GM19193 (cell line): ENCODE measurements around the gene OSGIN1.

Experiments used
- POLR2A ChIP-seq: IDR thresholded peaks from 4 replicates; pipeline ENCODE4 v1.6.1; 2011; ENCODE audit not compliant: insufficient read depth, insufficient read length; ENCODE audit errors: extremely low read depth

OSGIN1 gene

GRCh38 chr16:83935005-83935857 is 17.8 kb upstream of the OSGIN1 start:
- no peak for TF ChIP-seq POLR2A

GRCh38 chr16:83935858-83936255 is 17.2 kb upstream of the OSGIN1 start:
- TF ChIP-seq POLR2A: no peak

DNA sequence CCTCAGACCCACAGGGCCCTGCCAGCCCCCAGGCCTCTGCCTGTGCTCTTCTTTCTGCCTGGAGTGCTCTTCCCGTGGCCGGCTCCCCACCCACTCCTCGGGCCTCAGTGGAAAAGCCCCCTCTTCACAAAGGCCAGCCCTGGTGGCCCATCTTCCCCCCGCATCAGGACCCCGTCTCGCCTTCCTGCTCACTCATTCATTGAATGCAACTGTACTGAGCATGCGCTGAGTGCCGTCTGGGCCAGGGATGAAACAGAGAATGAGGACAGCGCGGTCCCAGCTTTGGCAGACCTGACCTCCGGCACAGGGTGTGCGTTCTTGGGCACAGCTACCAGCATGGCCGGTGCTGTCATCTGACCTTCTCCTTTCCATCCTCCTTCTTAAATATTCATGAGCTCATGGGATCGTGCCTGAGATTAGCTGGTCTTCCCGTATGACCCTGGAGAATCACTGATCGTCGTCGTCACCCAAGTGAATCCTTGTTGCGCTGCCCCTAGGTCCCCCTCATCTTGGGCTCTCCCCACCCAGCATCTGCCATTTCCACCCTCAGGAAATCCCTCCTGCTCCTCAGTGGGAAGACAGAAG is 16.4 kb upstream of the OSGIN1 start:
- no peak for TF ChIP-seq POLR2A

GRCh38 chr16:83937267-83937666 is 15.8 kb upstream of the OSGIN1 start:
- TF ChIP-seq POLR2A: no peak

DNA sequence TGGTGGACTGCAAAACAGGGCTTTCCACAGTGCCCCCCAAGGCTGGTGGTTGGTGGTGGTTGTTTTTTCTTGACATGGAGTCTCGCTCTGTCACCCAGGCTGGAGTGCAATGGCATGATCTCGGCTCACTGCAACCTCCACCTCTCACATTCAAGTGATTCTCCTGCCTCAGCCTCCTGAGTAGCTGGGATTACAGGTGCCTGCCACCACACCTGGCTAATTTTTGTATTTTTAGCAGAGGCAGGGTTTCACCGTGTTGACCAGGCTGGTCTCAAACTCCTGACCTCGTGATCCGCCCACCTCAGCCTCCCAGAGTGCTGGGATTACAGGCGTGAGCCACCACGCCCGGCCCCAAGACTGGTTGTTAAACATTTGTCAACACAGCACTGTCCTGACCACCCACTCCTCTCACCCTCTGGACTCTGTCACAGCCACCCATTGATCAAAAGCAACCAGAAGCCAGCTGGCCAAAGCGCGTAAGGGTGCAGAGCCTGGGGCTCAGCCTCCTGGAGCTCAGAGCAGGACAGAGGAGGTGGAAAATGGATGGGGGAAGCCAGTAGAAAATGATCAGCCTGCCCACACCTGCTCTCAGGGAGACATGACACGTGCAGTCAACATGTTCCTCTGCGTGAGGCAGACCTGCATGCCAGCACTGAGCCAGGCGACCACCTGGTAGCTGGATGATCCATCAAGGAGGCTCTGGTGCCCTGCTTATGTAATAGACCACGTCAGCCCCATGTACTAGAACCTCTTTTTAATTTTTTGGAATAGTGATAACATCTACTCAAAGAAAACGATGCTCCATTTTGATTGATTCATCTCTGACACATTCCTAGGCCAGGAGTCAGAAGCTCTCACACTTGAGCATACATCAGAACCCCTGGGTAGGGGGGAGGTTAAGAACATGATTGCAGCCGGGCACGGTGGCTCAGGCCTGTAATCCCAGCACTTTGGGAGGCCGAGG is 14.8 kb upstream of the OSGIN1 start:
- no peak for TF ChIP-seq POLR2A

- TF ChIP-seq POLR2A: no peak
These were observed 13.7 kb upstream of the OSGIN1 start for GRCh38 chr16:83939266-83939855.

DNA sequence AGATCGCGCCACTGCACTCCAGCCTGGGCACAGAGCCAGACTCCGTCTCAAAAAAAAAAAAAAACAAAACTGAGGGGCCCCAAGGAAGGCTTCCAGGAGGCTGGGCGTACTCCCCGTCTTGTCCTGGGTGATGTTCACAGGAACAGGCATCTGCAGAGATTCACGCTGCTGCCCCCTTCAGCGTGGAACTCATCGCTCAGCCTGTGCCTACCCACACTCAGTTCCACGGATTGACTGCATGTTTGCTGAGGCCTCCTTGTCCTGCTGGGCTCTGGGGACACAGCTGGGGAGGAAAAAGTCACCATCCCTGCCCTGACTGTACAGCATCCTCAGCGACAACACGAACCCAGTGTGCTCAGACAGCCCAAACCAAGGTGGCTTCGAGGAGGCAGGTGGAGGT is 12.9 kb upstream of the OSGIN1 start:
- no peak for TF ChIP-seq POLR2A

GRCh38 chr16:83940630-83941378 is 12.2 kb upstream of the OSGIN1 start:
- no peak for TF ChIP-seq POLR2A

DNA sequence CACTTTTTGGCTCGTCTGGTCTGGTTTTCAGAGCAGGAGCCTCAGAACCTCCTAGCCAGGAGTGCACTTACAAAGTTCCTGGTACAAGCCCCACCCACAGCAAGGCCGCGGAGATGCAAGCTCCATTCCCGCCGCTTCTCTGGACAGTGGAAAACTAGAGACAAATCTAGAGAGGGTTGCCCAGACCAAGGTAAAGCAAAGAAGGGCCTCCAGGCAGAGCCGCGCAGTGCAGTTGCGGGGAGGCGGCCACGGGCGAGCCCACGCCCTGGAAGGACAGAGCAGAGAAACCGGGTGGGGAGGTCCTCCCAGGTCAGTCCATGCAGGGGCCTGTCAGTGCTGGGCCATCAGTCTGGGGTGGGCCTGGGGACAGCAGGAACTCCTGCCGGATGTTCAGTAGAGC is 11.0 kb upstream of the OSGIN1 start:
- no peak for TF ChIP-seq POLR2A

DNA sequence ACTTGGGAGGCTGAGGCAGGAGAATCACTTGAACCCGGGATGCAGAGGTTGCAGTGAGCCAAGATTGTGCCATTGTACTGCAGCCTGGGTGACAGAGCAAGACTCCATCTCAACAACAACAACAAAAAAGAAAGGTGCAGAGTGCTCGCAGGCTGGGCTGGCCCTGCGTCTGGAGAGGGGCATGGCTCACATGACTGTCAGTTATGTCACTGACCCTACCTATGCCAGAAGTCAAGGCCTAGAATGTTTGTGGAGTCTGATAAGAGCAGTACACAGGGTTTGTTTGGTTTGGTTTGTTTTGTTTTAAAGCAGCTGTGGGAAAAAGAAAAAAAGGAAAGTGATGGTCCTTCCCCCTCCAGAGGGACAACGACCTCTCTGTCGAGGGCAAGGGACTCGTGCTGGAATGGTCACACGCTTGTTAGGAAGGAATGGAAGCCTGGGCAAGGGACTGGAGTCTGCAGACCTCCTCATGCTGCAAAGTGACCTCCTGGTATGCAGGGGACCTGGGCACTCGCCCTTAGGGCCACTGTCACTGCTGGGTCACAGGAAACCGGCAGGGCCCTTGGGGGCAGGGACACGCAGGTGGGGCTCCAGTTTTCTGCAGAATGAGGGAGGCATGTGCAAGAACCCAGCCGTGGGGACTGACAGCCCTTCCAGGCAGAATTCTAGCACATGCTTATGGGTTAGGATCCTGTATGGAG is 10.1 kb upstream of the OSGIN1 start:
- TF ChIP-seq POLR2A: no peak

DNA sequence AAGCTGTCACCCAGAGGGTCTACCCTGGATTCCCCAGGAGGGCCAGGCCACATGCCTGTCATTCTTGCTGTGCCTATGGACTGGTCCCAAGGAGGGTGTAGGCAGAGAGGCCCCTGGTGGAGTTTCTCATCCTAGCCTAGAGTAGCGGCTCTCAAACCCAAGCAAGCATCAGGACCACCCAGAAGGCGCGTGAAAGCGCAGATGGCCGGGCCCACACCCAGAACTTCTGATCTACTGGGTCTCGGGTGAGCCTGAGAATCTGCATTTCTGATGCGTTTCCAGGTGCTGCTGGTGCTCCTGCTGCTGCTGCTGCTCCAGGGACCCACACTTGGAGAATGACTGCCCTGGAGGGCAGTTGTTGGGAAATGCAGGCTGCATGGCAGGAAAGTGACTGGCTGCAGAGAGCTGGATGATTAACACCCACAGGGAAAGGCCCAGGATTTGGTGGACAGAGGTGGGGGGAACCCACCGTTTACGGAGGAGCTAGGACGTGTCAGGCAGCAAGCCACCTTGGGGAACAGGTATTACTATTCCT is 9.5 kb upstream of the OSGIN1 start:
- no peak for TF ChIP-seq POLR2A

GRCh38 chr16:83945587-83945986 is 7.5 kb upstream of the OSGIN1 start:
- no peak for TF ChIP-seq POLR2A

DNA sequence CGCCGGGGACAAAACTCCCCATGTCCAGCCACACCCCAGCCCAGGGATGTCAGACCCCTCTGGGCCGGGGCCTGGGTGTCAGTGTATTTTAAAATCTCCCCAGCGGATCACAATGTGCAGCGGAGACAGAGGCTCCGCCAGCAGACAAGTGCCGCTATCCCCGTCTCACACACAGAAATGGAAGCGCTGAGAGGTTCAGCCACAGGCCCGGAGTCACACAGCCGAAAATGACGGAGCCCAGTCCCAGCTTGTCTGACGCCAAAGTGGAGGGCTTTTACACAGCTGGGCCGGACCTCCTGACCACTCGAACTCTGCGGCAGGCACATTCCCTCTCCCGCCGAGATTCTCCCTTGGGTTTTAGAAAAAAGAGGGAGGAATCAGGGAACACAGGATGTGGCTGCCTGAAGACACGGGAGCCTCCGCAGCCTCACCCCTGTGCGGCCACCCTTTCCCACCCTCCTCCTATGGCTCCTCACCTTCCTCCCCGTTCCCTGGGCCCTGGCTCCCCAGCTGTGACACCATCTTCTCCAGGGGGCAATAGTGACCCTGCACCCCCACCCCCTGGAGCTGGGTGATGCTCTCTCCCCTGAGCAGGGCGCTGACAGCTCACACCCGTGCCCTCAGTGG is 6.8 kb upstream of the OSGIN1 start:
- no peak for TF ChIP-seq POLR2A
